Retina (tissue), 1 donor: ENCODE data around the gene CMTM2.
A peak's percentile ranks its signal among the peaks of the same experiment; 100 is the strongest.
"Not testable (repeated sequence)": the region's sequence is repeated elsewhere in the genome, so short reads cannot be mapped to it uniquely, and the experiment has no call there.

ENCODE experiments used
- DNase-seq: peaks from one replicate; pipeline ENCODE4 v3.0.0-alpha.2; 2016

Gene CMTM2

DNA sequence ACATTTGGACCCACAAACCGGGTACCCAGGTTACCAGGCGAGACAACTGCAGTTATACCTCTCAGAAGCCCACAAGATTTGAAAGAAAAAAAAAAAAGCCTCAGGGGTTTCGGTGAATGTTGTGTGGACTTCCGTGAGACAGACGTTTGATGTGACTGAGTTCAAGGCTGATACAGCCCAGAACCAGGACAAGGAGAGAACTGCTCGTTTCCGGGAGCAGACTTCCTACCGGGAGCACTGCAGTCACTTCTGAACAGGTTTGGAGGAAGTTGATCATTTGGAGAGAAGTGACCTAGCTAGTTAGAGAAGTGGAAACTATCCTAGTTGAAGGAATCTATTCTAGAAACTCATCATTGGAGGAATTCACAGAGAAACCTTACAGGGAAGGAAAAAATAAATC is 26.0 kb upstream of the CMTM2 start:
- DNase-seq: peak; percentile 8

DNA sequence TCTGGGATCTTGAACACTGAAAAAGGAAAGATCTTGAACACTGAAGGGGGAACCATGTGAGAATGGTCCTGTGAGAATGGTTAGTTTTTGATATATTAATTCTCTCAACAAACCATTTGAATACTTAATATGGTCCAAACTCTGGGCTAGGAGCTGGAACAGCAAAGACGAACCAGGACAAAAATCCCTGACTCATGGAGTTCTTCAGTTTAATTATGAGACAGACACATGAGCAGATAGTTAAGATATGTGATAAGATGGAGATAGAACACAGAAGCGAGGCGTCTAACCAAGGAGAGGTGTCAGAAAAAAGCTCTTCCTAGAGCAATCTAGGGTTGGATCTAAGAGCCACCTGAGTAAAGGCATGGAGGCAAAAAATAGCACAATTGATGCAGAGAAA is 25.2 kb upstream of the CMTM2 start:
- no peak for DNase-seq

DNA sequence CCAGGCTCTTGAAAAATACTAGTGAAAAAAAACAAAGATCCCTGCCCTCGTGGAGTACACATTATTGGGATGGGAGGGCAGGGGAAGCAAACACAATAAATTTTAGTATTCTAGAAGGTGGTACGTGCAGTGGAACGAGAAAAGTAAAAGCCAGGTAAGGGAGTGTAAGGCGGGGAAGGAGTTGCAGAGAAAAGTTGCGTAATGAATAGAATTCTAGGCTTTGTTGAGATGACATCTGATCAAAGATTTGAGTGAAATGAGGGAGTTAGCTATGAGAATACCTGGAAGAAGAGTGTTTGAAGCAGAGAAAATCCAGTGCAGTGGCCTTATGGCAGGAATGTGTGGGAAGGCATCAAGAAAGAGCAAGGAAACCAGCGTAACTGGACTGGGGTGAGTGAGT is 24.8 kb upstream of the CMTM2 start:
- DNase-seq: no peak

DNA sequence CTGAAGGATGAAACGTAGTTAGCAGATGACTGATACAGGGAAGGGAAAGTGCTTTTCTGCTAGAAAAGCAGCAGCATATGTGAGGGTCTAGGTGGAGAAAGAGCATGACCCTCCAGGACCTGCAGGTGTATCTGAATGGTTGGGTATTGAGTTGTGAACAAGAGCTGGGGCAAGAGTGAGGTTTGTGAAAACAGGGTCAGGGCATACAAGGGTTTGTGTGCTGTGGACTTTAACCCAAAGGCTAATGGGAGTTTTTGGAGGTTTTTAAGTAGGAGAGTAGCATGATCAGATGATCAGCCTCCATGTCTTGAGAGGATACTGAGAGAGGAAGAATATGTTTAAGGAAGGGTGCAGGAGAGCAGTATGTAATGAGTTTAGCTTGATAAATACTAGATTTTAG is 19.2 kb upstream of the CMTM2 start:
- no peak for DNase-seq

DNA sequence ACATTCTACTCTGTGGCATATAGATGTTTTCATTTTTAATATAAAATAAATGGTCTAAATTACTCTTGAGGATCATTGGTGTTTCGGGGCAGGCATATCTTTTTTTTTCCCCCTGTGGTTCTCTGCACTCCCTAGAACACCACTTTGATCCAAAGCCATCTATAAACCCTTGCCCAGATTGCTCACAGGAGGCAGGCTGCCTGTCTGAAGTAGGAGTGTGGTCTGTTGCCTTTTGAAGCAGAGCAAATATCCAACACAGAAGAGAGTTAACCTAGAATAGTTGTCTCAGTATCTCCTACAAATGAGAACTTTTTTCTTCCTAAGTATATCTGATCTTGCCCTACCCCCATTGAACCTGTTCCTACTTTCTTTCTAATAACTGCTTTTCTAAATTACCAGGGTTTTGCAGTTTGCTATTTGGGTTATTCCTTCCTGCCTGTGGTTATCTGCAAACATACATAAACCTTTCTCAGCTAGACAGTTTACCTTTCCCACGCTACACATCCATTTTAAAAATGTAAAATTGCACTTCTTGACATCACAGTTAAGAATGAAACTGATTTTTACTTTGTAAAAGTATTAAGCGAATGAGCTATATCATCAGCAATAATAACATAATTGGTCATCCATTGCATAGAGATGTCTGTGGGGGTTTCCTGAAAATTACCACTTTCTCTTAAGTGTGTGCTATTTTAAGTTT is 17.7 kb upstream of the CMTM2 start:
- no peak for DNase-seq

DNA sequence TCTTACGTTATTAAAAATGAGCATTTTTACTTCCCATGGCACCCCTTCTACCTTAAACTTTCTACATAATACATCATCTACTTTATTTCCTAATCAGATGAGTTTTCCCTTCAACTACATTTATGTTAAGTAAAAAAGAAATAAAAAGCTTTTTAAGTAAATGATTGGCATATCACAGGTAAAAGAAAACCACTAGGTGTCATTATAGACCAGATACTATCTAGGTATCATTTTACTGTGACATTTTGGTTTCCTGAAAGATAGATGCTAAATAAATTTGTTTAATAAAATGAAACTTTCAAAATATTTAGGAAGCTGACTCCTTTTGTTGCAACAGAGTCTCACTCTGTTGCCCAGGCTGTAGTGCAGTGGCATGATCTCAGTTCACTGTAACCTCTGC is 16.9 kb upstream of the CMTM2 start:
- no peak for DNase-seq

DNA sequence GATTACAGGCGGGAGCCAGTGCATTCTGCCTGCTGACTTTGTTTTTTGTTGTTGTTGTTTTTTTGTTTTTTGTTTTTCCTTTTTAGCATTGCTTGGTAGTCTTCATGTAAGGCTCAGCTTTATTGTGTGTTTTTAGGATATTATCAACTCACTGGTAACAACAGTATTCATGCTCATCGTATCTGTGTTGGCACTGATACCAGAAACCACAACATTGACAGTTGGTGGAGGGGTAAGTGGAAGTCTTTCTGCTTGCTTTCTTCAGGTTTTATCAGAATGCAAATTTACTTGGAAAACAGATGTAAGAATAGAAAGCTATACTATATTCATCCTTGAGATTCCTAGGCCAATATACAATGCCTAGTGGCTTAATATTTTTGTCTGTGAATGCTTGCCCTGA is 16.3 kb upstream of the CMTM2 start:
- no peak for DNase-seq

DNA sequence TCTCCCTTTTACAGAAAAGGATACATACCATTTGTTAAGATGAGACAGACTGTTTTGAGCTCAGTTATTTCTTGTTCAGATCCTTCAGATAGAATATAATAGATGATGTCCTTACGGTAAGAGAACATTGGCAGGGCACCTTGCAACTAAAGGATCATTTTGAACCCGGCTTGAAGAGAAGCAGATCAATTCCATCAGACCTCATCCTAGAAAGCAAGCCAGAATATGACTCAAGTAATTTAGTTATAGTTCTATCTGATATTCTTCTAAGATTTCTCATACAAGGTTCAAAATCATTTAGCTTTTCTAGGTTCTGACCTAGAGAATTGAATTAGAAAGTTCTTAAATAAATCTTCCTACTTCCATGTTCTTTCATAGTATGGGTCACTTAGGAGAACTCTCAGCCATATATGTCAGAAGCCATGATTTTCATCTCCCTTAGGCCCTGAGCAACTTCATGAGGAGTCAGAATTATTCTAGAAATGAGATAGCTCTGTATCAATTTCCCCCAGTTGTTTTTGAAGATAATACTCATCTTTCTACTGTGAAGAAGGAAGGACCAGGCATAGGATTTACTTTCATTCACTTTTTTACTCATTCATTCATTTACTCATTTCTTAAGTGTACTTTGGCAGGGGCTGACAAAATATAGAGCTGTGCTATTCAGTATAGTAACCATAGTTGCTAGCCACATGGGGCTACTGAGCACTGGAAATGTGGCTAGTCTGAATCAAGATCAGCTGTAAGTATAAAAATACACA is 15.5 kb upstream of the CMTM2 start:
- DNase-seq: no peak

DNA sequence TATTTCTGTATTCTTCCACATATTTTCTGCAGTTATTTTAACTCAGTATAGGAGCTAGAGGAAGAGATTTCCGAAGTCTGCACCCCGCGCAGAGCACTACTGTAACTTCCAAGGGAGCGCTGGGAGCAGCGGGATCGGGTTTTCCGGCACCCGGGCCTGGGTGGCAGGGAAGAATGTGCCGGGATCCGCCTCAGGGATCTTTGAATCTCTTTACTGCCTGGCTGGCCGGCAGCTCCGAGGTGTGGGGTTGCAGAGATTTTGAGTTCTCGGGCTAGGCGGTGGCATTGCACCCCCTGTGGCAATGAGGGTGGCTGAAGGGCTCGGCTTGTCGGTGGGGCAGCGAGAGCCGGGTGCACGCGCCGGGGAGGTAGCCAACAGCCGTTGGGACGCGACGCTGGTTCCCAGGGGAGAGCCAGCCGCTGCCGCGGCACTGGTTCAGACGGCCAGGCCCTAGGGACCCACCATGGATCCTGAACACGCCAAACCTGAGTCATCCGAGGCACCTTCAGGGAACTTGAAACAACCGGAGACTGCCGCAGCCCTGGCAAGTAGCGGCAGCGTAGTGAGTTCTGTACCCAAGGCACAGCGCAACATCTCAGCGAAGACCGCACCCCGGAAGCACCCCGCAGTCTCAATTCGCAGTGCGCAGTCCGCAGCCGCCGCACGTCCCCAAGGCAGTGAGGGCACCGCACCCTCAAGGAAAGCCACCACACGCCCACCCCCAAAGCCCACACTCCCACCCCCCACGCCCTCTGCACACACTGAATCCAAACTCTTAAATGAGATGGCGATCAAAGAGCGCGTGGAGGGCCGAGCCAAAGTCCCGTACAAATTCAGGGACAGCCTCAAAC is 13.0 kb upstream of the CMTM2 start, which contains the start of gene CMTM1:
Gene CMTM1 (plus strand): TSS at position 389 of the 851 bp plus-strand sequence. CDS start 75 bp downstream, at position 464.
- DNase-seq: no peak

DNA sequence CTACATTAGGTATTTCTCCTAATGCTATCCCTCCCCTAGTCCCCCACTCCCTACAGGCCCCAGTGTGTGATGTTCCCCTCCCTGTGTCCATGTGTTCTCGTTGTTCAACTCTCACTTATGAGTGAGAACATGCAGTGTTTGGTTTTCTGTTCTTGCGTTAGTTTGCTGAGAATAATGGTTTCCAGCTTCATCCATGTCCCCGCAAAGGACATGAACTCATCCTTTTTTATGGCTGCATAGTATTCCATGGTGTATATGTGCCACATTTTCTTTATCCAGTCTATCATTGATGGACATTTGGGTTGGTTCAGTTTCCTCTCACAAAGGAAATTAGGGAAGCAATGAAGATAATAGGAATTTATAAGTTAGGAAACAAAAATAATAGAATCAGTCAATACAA is 12.0 kb upstream of the CMTM2 start:
- DNase-seq: not testable (repeated sequence)

DNA sequence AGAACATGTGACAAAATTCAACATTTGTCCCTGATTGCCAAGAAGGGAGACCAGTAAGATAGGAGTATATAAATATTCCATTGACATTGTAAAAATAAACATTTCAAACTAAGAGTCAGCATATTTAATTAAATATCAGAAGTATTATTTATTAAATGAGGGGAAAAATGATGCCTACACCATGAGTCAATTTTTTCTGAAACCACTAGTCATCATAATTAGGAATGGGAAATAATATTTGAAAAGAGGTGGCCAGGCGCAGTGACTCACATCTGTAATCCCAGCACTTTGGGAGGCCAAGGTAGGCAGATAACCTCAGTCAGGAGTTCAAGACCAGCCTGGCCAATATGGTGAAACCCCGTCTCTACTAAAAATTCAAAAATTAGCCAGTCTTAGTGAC is 10.9 kb upstream of the CMTM2 start:
- no peak for DNase-seq

DNA sequence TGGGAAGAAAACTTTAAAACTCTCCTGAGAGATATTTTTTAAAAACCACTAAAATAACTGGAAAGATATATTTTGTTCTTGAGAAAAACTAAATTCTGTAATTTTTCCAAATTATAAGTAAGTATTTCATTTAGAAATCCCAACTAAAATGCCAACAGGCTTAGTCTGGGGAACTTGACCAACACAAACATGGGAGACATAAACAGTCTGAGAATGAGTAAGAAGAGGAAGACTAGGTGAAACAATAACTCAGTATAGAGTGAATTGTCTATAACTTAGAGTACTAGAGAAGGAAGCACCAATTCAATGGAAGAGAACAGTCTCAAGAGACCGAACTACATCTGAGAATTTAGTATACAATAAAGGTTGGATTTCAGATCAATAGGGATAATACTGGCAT is 10.1 kb upstream of the CMTM2 start:
- no peak for DNase-seq

DNA sequence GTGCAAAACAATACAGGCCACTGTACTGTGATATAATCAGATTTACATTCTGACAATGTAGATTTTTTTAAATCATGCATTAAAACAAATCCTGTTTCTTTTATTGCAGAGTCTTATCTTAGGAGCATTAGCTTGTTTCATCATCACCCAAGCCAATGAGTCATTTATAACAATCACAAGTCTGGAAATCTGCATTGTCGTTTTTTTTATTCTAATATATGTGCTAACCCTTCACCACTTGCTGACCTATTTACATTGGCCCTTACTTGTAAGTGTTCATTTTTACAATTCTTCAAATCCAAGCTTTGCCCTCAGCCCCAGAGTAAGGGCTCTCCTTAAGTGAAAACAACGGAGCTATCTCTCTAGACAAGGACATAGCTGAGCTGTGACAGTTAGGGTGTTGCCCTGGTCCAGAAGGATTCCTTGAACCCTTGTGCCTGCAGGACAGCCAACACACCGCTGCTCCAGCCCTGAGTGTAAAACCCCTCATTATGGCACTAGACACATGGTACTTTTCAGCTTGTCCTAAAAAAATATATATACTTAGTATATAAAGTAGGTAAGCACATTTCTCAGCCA is 9.3 kb upstream of the CMTM2 start:
- DNase-seq: no peak

DNA sequence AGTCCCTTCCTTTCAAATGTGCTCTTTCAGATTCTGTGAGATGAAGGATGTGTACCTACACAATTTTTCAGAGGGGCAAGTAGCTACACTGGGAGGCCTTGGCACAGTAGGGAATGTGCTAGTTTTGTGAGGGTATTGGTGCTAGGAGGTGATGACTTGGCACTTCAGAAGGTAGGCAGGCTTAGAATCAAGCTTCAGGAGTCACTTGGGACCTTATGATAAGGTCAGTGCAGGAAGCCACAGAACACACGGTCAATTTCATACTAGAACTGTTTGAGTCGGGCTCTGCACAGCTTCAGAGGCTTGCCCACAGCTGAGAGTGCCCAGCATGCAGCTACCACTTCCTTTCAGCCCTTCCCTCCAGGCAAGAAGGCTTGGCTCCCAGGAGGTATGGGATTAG is 6.9 kb upstream of the CMTM2 start:
- DNase-seq: no peak

DNA sequence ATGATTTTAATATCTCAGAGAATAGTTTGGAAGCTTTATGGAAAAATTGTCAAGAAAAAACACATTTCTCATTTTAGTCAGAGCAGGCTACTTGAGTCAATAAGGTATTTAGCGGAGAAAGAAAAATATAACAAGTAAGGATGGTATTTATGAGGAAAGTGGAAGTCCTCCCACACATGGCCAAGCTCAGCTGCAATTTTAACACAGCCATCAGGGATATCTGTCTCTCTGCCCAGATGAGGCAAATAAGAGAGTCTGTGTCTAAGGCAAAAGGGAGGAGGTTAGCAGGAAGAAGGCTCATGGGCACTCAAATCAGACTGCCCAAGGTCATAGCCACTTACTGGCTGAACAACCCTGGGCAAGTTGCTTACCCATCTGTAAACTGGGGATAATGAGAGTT is 5.2 kb upstream of the CMTM2 start:
- DNase-seq: no peak

DNA sequence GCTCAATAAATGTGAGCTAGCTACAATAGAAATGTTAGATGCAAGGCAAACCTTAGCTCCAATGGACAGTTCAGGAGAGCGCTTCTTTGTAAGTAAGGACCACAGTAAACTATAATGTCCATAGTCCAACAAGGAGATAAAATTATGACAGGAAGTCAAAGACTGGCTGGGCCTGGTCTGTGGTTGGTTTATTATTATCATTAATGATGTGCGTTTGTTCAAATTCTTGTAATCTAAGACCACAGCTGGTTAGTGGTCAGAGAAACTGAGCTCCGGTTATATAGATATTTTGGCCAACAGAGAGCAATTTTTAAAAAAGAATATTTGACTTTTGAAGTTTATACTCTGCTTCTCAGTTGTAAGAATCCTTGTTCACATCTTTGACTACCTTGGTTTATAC is 4.7 kb upstream of the CMTM2 start:
- DNase-seq: no peak

DNA sequence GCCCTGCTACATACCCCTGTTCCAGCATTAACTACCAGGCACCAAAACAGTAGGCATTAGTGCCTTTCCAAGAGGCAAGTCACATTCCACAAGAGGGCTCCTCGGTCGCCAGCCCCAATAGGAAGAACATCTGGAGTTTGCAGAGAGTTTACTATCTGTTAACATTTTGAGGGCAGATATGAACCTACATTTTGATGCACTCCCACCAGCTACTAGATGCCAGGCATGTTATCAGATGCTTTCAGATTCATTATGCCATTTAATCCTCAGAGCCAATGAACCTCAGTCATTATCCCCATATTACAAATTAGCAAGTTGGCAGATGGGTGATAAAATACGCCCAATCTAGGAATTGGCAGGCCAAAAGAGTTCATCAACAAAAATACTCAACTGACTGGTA is 4.2 kb upstream of the CMTM2 start:
- no peak for DNase-seq

DNA sequence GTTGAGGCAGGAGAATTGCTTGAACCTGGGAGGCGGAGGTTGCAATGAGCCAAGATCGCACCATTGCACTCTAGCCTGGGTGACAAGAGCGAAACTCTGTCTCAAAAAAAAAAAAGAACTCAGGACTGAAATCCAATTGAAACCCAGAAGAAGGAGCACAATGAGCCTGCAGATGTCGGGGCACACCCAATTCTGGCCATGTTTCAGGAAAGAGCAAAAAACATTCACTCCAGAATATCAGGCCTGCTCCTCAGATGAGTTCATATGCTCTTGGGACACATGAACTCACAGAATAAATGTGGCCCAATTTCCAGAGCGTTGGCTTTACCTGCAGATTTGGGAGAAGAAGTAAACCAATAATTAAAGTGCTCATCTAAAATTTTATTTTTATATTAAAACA is 3.0 kb upstream of the CMTM2 start:
- no peak for DNase-seq

DNA sequence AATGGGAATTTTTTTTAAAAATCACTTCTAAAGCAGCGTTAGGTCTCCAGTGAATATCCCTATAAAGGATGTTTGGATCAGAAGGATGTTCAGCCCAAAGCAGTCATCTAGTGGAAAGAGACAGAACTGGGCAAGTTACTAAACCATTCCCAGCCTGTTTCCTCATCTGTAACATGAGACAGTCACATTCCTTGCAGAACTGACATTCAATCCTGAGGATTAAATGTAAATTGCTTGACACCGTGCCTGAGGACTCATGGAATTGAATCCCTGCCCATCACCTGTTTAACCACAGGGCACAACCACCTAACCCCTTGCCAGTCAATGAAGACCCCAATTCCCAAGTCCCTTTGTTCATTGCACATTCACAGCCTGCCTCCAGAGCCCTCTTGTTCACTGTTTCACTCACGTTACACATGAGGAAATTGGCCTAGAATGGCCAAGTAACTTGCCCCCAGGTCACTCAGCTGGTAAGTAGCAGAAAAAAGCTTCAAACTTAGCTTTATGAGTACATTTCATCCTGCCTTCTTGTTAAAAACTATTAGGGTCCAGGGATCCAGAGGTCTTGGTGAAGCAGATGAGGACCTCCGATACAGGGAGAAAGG is 1.4 kb downstream of the CMTM2 start:
- DNase-seq: no peak

DNA sequence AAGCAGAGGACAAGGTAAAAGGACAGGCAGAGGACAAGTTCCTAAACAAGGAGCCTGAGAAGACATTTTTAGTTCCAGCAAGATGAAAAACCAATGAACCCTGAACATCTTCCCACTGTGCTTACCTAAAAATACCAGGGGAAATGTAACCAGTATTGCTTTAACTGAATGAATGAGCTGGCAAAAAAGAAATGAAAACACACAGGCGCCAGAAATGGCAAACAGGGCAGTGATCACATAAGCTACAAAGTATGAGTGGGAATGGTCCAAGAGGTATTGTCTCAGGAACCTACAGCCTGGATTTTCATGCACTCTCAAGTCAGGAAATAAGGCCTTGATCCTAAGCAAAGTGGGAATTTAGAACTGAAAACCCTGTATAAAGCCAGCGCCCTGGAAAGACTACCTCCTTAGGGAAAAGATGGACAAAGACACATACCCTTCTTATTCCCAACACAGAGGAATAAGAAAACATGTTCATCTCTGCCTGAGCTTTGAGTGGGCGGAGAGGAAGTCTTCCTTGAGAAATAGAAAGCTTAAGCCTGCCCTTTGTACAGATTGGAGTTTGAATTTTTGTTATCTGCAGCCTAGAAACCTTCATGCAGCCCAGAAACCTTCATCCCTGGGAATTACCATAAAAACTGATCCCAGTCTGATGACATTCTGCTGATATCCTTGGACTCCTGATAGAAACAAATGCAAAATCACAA is 2.1 kb downstream of the CMTM2 start:
- no peak for DNase-seq

DNA sequence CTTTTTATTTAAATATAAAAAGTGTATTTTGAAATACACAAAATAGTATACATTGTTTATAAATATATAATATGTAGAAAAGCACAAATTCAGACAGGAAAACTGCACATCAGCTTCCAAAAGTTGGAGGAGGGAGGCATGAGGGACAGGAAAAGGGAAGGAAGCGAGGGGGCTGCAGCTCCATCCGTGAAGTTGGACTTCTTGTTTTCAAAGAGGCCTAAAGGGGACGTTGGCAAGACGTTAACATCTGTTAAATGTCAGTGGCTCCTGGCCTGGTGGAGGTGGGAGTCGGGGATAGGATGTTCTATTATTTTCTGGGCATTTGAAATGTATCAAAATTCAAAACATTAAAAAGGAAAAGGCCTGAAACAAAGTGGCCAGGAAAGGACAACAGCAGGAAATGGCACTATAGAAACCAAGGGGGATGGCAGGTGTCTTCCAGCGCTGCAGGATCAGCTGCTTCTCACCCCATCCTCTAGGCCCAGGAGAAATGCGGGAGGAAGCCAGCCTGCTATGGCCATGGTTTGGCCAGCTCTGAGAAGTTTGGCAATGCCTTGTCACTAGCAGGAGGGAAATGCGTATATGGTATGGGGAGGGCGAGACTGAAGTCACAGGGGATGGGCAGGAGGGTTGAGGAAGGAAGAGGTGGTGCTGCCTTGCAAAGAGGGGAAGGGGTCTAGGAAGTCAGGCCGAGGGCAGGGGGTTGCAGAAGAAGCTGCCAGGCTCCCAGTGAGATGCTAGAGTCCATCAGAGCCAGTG is 6.4 kb downstream of the CMTM2 start:
- no peak for DNase-seq
